DOHH2 (cell line): ENCODE measurements around the gene FOXN3.

Experiments used
- H3F3A ChIP-seq: fragments of 200-600 bp; sonication (generic), shearing (Covaris generic); 2 replicates; pipeline ENCODE4 v1.6.0; 2016; ENCODE audit warnings: antibody characterized with exemption, mild to moderate bottlenecking; ENCODE audit not compliant: control insufficient read depth, insufficient read depth
- H3K27ac ChIP-seq: fragments of 200-600 bp; sonication (generic); 2 replicates; pipeline ENCODE4 v1.5.1; 2014; ENCODE audit warnings: low read depth, mild to moderate bottlenecking, low read length, moderate library complexity
- H3K27me3 ChIP-seq: fragments of 200-600 bp; sonication (generic); 2 replicates; pipeline ENCODE4 v1.6.1; 2014; ENCODE audit warnings: mild to moderate bottlenecking, low read length, mixed read lengths; ENCODE audit not compliant: control insufficient read depth
- H3K36me3 ChIP-seq: fragments of 200-600 bp; sonication (generic); 2 replicates; pipeline ENCODE4 v1.6.1; 2014; ENCODE audit warnings: mild to moderate bottlenecking, low read length, moderate library complexity, mixed read lengths; ENCODE audit not compliant: control insufficient read depth
- H3K4me1 ChIP-seq: fragments of 200-600 bp; sonication (generic); 2 replicates; pipeline ENCODE4 v1.6.1; 2014; ENCODE audit warnings: mild to moderate bottlenecking, low read length, mixed read lengths; ENCODE audit not compliant: control insufficient read depth
- H3K4me2 ChIP-seq: fragments of 200-600 bp; sonication (generic); 2 replicates; pipeline ENCODE4 v1.6.0; 2014; ENCODE audit warnings: mild to moderate bottlenecking, low read length, moderate library complexity
- H3K4me3 ChIP-seq: fragments of 200-600 bp; sonication (generic); 2 replicates; pipeline ENCODE4 v1.5.1; 2014; ENCODE audit warnings: mild to moderate bottlenecking, low read length, mixed read lengths
- H3K79me2 ChIP-seq: fragments of 200-600 bp; sonication (generic); 2 replicates; pipeline ENCODE4 v1.6.1; 2014; ENCODE audit warnings: mild to moderate bottlenecking, low read length, mixed read lengths; ENCODE audit not compliant: control insufficient read depth
- H3K9me2 ChIP-seq: fragments of 200-600 bp; sonication (generic); replicated peaks from 2 replicates; pipeline ENCODE4 v1.6.1; 2014; ENCODE audit warnings: mild to moderate bottlenecking, low read length, mixed read lengths; ENCODE audit not compliant: control insufficient read depth
- H3K9me3 ChIP-seq: fragments of 200-600 bp; sonication (generic); 2 replicates; pipeline ENCODE4 v1.6.1; 2014; ENCODE audit warnings: antibody characterized with exemption, low read length, mixed read lengths; ENCODE audit not compliant: control insufficient read depth, insufficient read depth
- H4K20me1 ChIP-seq: fragments of 200-600 bp; sonication (generic); 2 replicates; pipeline ENCODE4 v1.6.0; 2014; ENCODE audit warnings: low read depth, mild to moderate bottlenecking, antibody characterized with exemption, low read length, moderate library complexity; ENCODE audit not compliant: control insufficient read depth, insufficient read depth
- CTCF ChIP-seq: fragments of 200-600 bp; sonication (generic); IDR thresholded peaks from one replicate; pipeline ENCODE4 v1.5.1; 2014; ENCODE audit warnings: antibody characterized with exemption, mild to moderate bottlenecking, low read depth, low read length; ENCODE audit not compliant: poor library complexity, severe bottlenecking
- EZH2phosphoT487 ChIP-seq: fragments of 200-600 bp; sonication (generic); IDR thresholded peaks from 2 replicates; pipeline ENCODE4 v1.6.1; 2017; ENCODE audit warnings: borderline replicate concordance, mild to moderate bottlenecking, antibody characterized with exemption, low read length, moderate library complexity, mixed read lengths

Gene FOXN3

GRCh38 chr14:89388853-89389252, 28.2 kb downstream of the FOXN3 start:
- Histone ChIP-seq H3K4me3 (no peak overlapping the region), H4K20me1 (0 out of 2 replicates have a peak, but pooled peaks cover 3% of the 10 kb centered on the region), H3K36me3 (no peaks in the 10 kb centered on the region), H3K4me1 (peaks cover 36% of the 10 kb centered on the region), H3F3A (peaks cover 9% of the 10 kb centered on the region), H3K9me3 (no peaks in the 10 kb centered on the region), H3K4me2 (no peak overlapping the region), H3K9me2 (no peaks in the 10 kb centered on the region), H3K27me3 (no peaks in the 10 kb centered on the region), H3K27ac (no peak overlapping the region), H3K79me2 (peaks cover 30% of the 10 kb centered on the region)
- no peak for TF ChIP-seq CTCF
- no peak for TF ChIP-seq EZH2phosphoT487

GRCh38 chr14:89387922-89388685, 28.9 kb downstream of the FOXN3 start:
- Histone ChIP-seq H3K9me3 (no peaks in the 10 kb centered on the region), H3K4me3 (no peak overlapping the region), H3K9me2 (no peaks in the 10 kb centered on the region), H3K4me1 (peaks cover 40% of the 10 kb centered on the region), H3F3A (peaks cover 12% of the 10 kb centered on the region), H3K4me2 (no peak overlapping the region), H3K27me3 (no peaks in the 10 kb centered on the region), H3K36me3 (no peaks in the 10 kb centered on the region), H4K20me1 (0 out of 2 replicates have a peak, but pooled peaks cover 3% of the 10 kb centered on the region), H3K79me2 (peaks cover 29% of the 10 kb centered on the region), H3K27ac (no peak overlapping the region)
- no peak for TF ChIP-seq CTCF
- TF ChIP-seq EZH2phosphoT487, result no peak

- no peak for TF ChIP-seq EZH2phosphoT487
- no peak for TF ChIP-seq CTCF
- Histone ChIP-seq H3K4me3 (0 out of 2 replicates have a peak overlapping the region, but pooled peaks have one; percentile 7), H4K20me1 (0 out of 2 replicates have a peak, but pooled peaks cover 3% of the 10 kb centered on the region), H3F3A (peaks cover 12% of the 10 kb centered on the region), H3K27ac (no peak overlapping the region), H3K9me2 (no peaks in the 10 kb centered on the region), H3K27me3 (no peaks in the 10 kb centered on the region), H3K36me3 (no peaks in the 10 kb centered on the region), H3K9me3 (no peaks in the 10 kb centered on the region), H3K4me2 (peak overlapping the region; percentile 52), H3K4me1 (peaks cover 58% of the 10 kb centered on the region), H3K79me2 (peaks cover 41% of the 10 kb centered on the region)
These were observed 30.7 kb downstream of the FOXN3 start for GRCh38 chr14:89386212-89386886.
